Spinal cord (tissue), 10 donors: ENCODE data around the gene FGD2. TPM values are rescaled to one million over a fixed set of nuclear protein-coding genes. Genes with fewer than 3 reads are reported as not detected.
"Not testable (repeated sequence)": the region's sequence is repeated elsewhere in the genome, so short reads cannot be mapped to it uniquely, and the experiment has no call there.

Experiments used
- DNase-seq, 6 donors: peaks; one replicate each; pipeline versions ENCODE4 v3.0.0 to v3.0.0-alpha.2; 2013 to 2015; ENCODE audit warnings: low spot score in 6 of 6, low read depth in 4 of 6
- H3K27ac ChIP-seq: one replicate; pipeline ENCODE4 v1.5.1; 2013; ENCODE audit warnings: low read depth, low read length, control low read depth
- H3K27me3 ChIP-seq: one replicate; pipeline ENCODE4 v1.6.1; 2013; ENCODE audit warnings: low read length; ENCODE audit not compliant: control insufficient read depth, insufficient read depth
- H3K36me3 ChIP-seq: one replicate; pipeline ENCODE4 v1.6.1; 2013; ENCODE audit warnings: low read length; ENCODE audit not compliant: control insufficient read depth, insufficient read depth
- H3K4me1 ChIP-seq: one replicate; pipeline ENCODE4 v1.6.1; 2013; ENCODE audit warnings: low read length; ENCODE audit not compliant: control insufficient read depth, insufficient read depth
- H3K4me3 ChIP-seq: one replicate; pipeline ENCODE4 v1.5.1; 2013; ENCODE audit warnings: low read depth, low read length, control low read depth
- H3K9me3 ChIP-seq: one replicate; pipeline ENCODE4 v1.6.1; 2013; ENCODE audit warnings: low read length; ENCODE audit not compliant: control insufficient read depth, insufficient read depth
- WGBS: methylation state at CpG from one replicate; pipeline ENCODE4 v1.1.5; 2013; ENCODE audit warnings: missing lambda C conversion rate; ENCODE audit not compliant: insufficient coverage; 5-methylcytosine and 5-hydroxymethylcytosine counted together
- polyA plus RNA-seq, 2 donors: library from polyadenylated mRNA; unstranded; fragments of 120-200 nt; gene quantifications; one replicate each; pipeline ENCODE4 v1.2.1, GENCODE V29; 2013; ENCODE audit not compliant: insufficient read length in 2 of 2
- total RNA-seq, 2 donors: library from RNA; depleted of rRNA in 1 of 2; stranded (reverse); fragments of 120-200 nt in 1 of 2; fragments of >200 nt in 1 of 2; gene quantifications; one replicate each; pipeline versions ENCODE4 v1.2.3 to v1.2.4, GENCODE V29; 2013 to 2014
- donor health status: healthy.

FGD2 gene
- total and polyA plus RNA-seq, 4 donors = 5.5 to 9.6 (median 7.6) TPM

- Histone ChIP-seq H3K36me3 (no peaks in the 10 kb centered on the region), H3K9me3 (no peaks in the 10 kb centered on the region), H3K4me3 (no peak overlapping the region), H3K27ac (no peak overlapping the region), H3K27me3 (no peaks in the 10 kb centered on the region), H3K4me1 (peaks cover 7% of the 10 kb centered on the region)
- DNase-seq = no peak
- 41% methylated on average over 4 of the region's 12 CpGs for WGBS
Measured at GRCh38 chr6:37036146-37036545, 30.7 kb downstream of the FGD2 start.

GRCh38 chr6:37038292-37039198 is 33.1 kb downstream of the FGD2 start:
- no peaks in the 10 kb centered on the region for H3K36me3 ChIP-seq
- H3K27me3 ChIP-seq = no peaks in the 10 kb centered on the region
- peaks cover 7% of the 10 kb centered on the region for H3K4me1 ChIP-seq
- 49% methylated on average over 9 of the region's 13 CpGs for WGBS
- peak in 3 of 6 donors; percentile 39 to 89 (median 83) for DNase-seq
- H3K4me3 ChIP-seq = no peak overlapping the region
- H3K9me3 ChIP-seq = no peaks in the 10 kb centered on the region
- H3K27ac ChIP-seq = peak overlapping the region; percentile 2

- Histone ChIP-seq H3K4me1 (peaks cover 7% of the 10 kb centered on the region), H3K9me3 (no peaks in the 10 kb centered on the region), H3K27ac (no peak overlapping the region), H3K27me3 (no peaks in the 10 kb centered on the region), H3K36me3 (no peaks in the 10 kb centered on the region), H3K4me3 (no peak overlapping the region)
- no CpG with 5 or more reads among the region's 4 CpGs for WGBS
- no peak for DNase-seq
Measured at GRCh38 chr6:37039958-37040357, 34.5 kb downstream of the FGD2 start.

- Histone ChIP-seq H3K9me3 (no peaks in the 10 kb centered on the region), H3K27me3 (no peaks in the 10 kb centered on the region), H3K27ac (no peak overlapping the region), H3K4me3 (no peak overlapping the region), H3K36me3 (no peaks in the 10 kb centered on the region), H3K4me1 (peaks cover 7% of the 10 kb centered on the region)
- 75% methylated on average over 3 of the region's 6 CpGs for WGBS
- no peak for DNase-seq
Measured at GRCh38 chr6:37041521-37041920, 36.1 kb downstream of the FGD2 start.

- no peak for DNase-seq
- peaks cover 7% of the 10 kb centered on the region for H3K4me1 ChIP-seq
- 67% methylated on average over 1 of the region's 3 CpGs for WGBS
- no peak overlapping the region for H3K4me3 ChIP-seq
- no peaks in the 10 kb centered on the region for H3K27me3 ChIP-seq
- H3K36me3 ChIP-seq = no peaks in the 10 kb centered on the region
- no peak overlapping the region for H3K27ac ChIP-seq
- H3K9me3 ChIP-seq = no peaks in the 10 kb centered on the region
Measured at GRCh38 chr6:37042150-37042549, 36.7 kb downstream of the FGD2 start.

GRCh38 chr6:37043091-37043490 is 37.6 kb downstream of the FGD2 start:
- DNase-seq = not testable (repeated sequence)

DNA sequence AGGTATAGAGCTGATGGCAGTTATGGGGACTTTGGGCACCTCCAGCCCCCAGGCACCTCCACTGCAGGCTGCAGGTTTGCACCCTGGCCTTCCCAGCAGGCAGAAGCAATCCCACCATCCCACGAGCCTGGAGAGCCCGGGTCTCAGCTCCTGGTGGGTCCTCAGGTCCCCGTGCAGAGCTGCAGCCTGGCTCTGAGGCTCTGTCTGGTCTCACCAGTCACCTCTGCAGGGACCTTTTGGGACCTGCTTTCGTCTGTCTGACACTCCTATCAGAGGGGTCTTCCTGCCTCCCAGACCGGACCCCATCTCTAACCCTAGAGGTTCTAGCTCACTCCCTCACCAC is 41.9 kb downstream of the FGD2 start:
- Histone ChIP-seq H3K36me3 (no peaks in the 10 kb centered on the region), H3K9me3 (no peaks in the 10 kb centered on the region), H3K27me3 (no peaks in the 10 kb centered on the region), H3K27ac (no peak overlapping the region), H3K4me1 (peaks cover 26% of the 10 kb centered on the region), H3K4me3 (no peak overlapping the region)
- DNase-seq = no peak
- 88% methylated on average over 5 of the region's 5 CpGs for WGBS

More at GRCh38 chr6:37043091-37043490, 37.6 kb downstream of the FGD2 start:
- not testable (repeated sequence) for H3K27me3 ChIP-seq, H3K4me1 ChIP-seq, H3K9me3 ChIP-seq, H3K27ac ChIP-seq, H3K4me3 ChIP-seq, H3K36me3 ChIP-seq
- WGBS = 100% methylated on average over 2 of the region's 3 CpGs

DNA sequence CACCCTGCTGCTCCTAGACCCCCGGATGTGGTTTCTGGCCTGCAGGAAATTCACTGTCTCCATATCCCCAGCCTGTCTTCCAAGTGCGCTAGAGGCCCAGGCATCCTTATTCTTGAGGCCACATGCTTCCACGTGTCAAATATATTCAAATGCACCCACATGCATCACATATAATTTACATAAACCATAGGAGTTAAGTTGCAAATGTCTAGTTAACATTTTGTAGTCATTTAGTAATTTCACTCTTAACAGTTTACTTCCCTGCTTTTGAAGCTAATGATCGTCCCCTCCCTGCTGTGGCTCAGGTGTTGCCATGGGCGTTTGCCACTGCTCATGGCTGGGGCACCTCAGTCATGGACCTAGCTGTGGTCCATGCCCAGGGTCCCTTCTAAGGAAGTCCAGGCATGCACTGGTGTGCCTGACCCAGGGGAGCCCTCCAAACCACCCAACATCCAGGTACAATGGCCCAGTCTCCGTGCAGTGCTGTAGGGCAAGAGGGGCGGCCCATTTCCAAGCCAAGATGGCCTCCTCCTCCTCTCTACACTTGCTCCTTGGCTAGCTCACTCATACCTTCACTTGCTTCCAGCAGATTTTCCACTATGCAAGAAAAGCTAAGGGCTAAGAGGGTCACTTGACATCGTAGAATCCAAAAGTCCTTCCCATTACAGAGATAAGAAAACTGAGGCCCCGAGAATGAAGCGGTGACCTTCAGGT is 42.4 kb downstream of the FGD2 start:
- no peak overlapping the region for H3K27ac ChIP-seq
- H3K36me3 ChIP-seq = no peaks in the 10 kb centered on the region
- 90% methylated on average over 5 of the region's 10 CpGs for WGBS
- H3K4me3 ChIP-seq = no peak overlapping the region
- no peaks in the 10 kb centered on the region for H3K9me3 ChIP-seq
- no peak for DNase-seq
- no peaks in the 10 kb centered on the region for H3K27me3 ChIP-seq
- peaks cover 27% of the 10 kb centered on the region for H3K4me1 ChIP-seq

DNA sequence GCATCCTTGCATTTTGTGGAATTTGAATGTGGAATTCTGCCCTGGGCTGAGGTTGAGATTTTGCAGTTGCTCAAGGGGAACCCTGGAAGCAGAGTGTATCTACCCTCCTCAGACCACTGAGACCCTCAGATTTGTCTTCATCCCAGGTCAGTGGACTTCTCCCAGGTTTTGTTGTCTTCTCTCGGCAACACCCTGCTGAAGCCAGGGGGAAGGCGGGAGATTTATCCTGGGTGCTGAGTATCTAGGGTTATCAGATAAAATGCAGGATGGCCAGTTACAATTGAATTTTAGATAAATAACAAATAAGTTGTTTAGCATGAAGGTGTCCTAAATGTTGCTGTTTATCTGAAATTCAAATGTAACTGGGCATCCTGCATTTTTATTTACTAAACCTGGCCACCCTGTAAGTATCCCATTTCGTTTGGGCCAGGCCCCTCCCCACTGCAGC is 43.0 kb downstream of the FGD2 start:
- Histone ChIP-seq H3K36me3 (no peaks in the 10 kb centered on the region), H3K4me3 (no peak overlapping the region), H3K27me3 (no peaks in the 10 kb centered on the region), H3K9me3 (no peaks in the 10 kb centered on the region), H3K27ac (no peak overlapping the region), H3K4me1 (peaks cover 27% of the 10 kb centered on the region)
- no peak for DNase-seq
- WGBS = 50% methylated on average over 2 of the region's 3 CpGs
